ENCODE measurements around the gene NTRK1.

NTRK1 gene

GRCh38 chr1:156883919-156884318, 23.3 kb downstream of the NTRK1 start:
- no peak for DNase-seq

GRCh38 chr1:156884560-156885184, 24.0 kb downstream of the NTRK1 start:
- no peak for DNase-seq

- no peak for DNase-seq
Measured at GRCh38 chr1:156885314-156885713, 24.6 kb downstream of the NTRK1 start.

GRCh38 chr1:156885880-156886355, 25.3 kb downstream of the NTRK1 start:
- DNase-seq, result no peak

- no peak for DNase-seq
Measured at GRCh38 chr1:156886583-156887281, 26.1 kb downstream of the NTRK1 start.

- no peak for DNase-seq
Measured at GRCh38 chr1:156887317-156887716, 26.7 kb downstream of the NTRK1 start.

- no peak for DNase-seq
Measured at GRCh38 chr1:156887734-156888133, 27.1 kb downstream of the NTRK1 start.

GRCh38 chr1:156889802-156890580, 29.3 kb downstream of the NTRK1 start:
- peak; percentile 50 to 57 for DNase-seq

GRCh38 chr1:156892190-156893047, 31.8 kb downstream of the NTRK1 start:
- DNase-seq, result peak; percentile 85

GRCh38 chr1:156893048-156893953, 32.6 kb downstream of the NTRK1 start, which contains the start of gene PEAR1:
PEAR1 (plus strand) TSS chr1:156893718; CDS start chr1:156903927, 10,209 bp downstream.
- DNase-seq, result no peak

GRCh38 chr1:156894001-156894400, 33.3 kb downstream of the NTRK1 start:
- no peak for DNase-seq

GRCh38 chr1:156894711-156895454, 34.2 kb downstream of the NTRK1 start:
- DNase-seq, result no peak

GRCh38 chr1:156895455-156895812, 34.8 kb downstream of the NTRK1 start:
- no peak for DNase-seq

- DNase-seq, result no peak
Measured at GRCh38 chr1:156895927-156896326, 35.3 kb downstream of the NTRK1 start.

- DNase-seq, result no peak
Measured at GRCh38 chr1:156896490-156897033, 35.9 kb downstream of the NTRK1 start.

GRCh38 chr1:156897078-156897825, 36.6 kb downstream of the NTRK1 start:
- no peak for DNase-seq

- no peak for DNase-seq
Measured at GRCh38 chr1:156898161-156898566, 37.5 kb downstream of the NTRK1 start.

- DNase-seq, result no peak
Measured at GRCh38 chr1:156898971-156899664, 38.5 kb downstream of the NTRK1 start.

Measured in CD4-positive, alpha-beta T cell treated with Interleukin-1 beta for 1 hour (primary cell).